Measurements from ENCODE around the gene AGBL4.

AGBL4 gene

DNA sequence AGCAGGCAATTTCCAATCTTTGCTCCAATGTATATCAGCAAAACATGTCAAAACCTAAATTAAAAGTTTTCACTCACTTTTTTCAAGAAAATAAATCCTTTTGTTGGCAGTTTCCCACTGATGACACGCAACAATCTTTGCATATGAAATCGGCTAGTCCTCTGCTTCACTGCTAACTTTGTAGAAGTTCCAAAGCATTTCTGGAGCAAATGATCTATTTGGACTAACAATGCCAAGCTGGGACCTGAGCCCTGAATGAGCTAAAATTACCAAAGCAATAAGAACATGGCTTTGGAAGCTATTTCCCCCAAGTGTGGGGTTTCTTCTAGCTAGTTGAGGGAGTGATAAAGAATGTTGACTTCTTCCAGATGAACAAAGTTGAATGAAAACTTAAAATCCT, 1252.2 kb downstream of the AGBL4 start:
- CTCF ChIA-PET = interaction anchor here (0.7 to 1.0 kb wide), 2 partner anchors 10 to 94 kb away, joined by 3 to 4 read pairs; no protein-coding TSS in a partner anchor
- Histone ChIP-seq H3K36me3 (ENCODE audit: control insufficient read depth in 2 of 2, insufficient read depth in 1 of 2, low read length in 2 of 2) (peaks cover 0 to 30% of the 10 kb centered on the region in 2 experiments; a peak in 2 of 3 replicates), H3K4me3 (ENCODE audit: low read depth, low read length) (no peak overlapping the region), H3K9me3 (ENCODE audit: control insufficient read depth, insufficient read depth, low read depth, low read length) (no peaks in the 10 kb centered on the region), H3K27ac (ENCODE audit: extremely low read depth, low read depth, low read length) (no peak overlapping the region), H3K4me1 (ENCODE audit: control insufficient read depth, insufficient read depth, low read length) (no peaks in the 10 kb centered on the region)
- TF ChIP-seq, protein P1, sequence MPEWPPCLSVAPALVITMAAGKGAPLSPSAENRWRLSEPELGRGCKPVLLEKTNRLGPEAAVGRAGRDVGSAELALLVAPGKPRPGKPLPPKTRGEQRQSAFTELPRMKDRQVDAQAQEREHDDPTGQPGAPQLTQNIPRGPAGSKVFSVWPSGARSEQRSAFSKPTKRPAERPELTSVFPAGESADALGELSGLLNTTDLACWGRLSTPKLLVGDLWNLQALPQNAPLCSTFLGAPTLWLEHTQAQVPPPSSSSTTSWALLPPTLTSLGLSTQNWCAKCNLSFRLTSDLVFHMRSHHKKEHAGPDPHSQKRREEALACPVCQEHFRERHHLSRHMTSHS (tag by site-specific recombination; IDR thresholded peaks at IDR 0.05) = no peak
- no peak for TF ChIP-seq ZNF19 (tag by site-specific recombination; IDR thresholded peaks at IDR 0.05; ENCODE audit: low read depth)
- no peak for TF ChIP-seq BCL11A (tag by site-specific recombination; IDR thresholded peaks at IDR 0.05; ENCODE audit: low read depth)
- TF ChIP-seq ZNF48 (tag by site-specific recombination; IDR thresholded peaks at IDR 0.05) = no peak
- no peak for TF ChIP-seq ZNF624 (tag by site-specific recombination; IDR thresholded peaks at IDR 0.05)
- TF ChIP-seq, protein P2, sequence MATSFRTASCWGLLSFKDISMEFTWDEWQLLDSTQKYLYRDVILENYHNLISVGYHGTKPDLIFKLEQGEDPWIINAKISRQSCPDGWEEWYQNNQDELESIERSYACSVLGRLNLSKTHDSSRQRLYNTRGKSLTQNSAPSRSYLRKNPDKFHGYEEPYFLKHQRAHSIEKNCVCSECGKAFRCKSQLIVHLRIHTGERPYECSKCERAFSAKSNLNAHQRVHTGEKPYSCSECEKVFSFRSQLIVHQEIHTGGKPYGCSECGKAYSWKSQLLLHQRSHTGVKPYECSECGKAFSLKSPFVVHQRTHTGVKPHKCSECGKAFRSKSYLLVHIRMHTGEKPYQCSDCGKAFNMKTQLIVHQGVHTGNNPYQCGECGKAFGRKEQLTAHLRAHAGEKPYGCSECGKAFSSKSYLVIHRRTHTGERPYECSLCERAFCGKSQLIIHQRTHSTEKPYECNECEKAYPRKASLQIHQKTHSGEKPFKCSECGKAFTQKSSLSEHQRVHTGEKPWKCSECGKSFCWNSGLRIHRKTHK (tag by site-specific recombination; IDR thresholded peaks at IDR 0.05) = no peak
- no peak for TF ChIP-seq ZIC2 (tag by site-specific recombination; IDR thresholded peaks at IDR 0.05)
- no peak for TF ChIP-seq ZNF174 (tag by site-specific recombination; IDR thresholded peaks at IDR 0.05)
- TF ChIP-seq ZNF791 (tag by site-specific recombination; IDR thresholded peaks at IDR 0.05) = no peak
- POLR2A ChIA-PET = no interaction called here

GRCh38 chr1:48767975-48768510, 1255.7 kb downstream of the AGBL4 start:
- H3K27ac ChIP-seq (ENCODE audit: extremely low read depth, low read depth, low read length) = no peak overlapping the region
- H3K36me3 ChIP-seq (ENCODE audit: control insufficient read depth in 2 of 2, insufficient read depth in 1 of 2, low read length in 2 of 2) = peaks cover 0 to 32% of the 10 kb centered on the region in 2 experiments; a peak in 1 of 3 replicates
- no peak overlapping the region for H3K4me3 ChIP-seq (ENCODE audit: low read depth, low read length)
- POLR2A ChIA-PET = no interaction called here
- H3K9me3 ChIP-seq (ENCODE audit: control insufficient read depth, insufficient read depth, low read depth, low read length) = no peaks in the 10 kb centered on the region
- CTCF ChIA-PET = no interaction called here
- H3K4me1 ChIP-seq (ENCODE audit: control insufficient read depth, insufficient read depth, low read length) = no peaks in the 10 kb centered on the region
- no peak for TF ChIP-seq HOXA7 (CRISPR knock-in tag; IDR thresholded peaks at IDR 0.05; ENCODE audit: borderline replicate concordance)
- TF ChIP-seq SCRT2 (tag by site-specific recombination; IDR thresholded peaks at IDR 0.05) = peak; percentile 40; the same call in 1 of the 2 replicates

DNA sequence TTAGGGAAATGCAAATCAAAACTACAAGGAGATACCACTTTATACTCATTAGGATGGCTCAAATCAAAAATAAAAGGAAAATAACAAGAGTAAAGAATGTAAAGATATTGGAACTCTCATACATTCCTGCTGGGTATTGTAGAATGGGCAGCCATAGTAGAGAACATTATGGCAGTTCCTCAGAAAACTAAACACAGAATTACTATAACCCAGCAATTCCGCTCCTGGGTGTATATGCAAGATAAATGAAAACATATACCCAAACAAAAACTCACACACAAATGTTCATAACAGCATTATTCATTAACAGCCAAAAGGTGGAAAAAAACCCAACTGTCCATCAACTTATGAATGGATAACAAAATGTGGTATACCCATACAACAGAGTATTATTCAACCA, 1258.4 kb downstream of the AGBL4 start:
- Histone ChIP-seq H3K9me3 (ENCODE audit: control insufficient read depth, insufficient read depth, low read depth, low read length) (no peaks in the 10 kb centered on the region), H3K36me3 (ENCODE audit: control insufficient read depth in 2 of 2, insufficient read depth in 1 of 2, low read length in 2 of 2) (peaks cover 0 to 23% of the 10 kb centered on the region in 2 experiments; a peak in 1 of 3 replicates), H3K4me3 (ENCODE audit: low read depth, low read length) (no peak overlapping the region), H3K27ac (ENCODE audit: extremely low read depth, low read depth, low read length) (no peak overlapping the region), H3K4me1 (ENCODE audit: control insufficient read depth, insufficient read depth, low read length) (no peaks in the 10 kb centered on the region)
- ChIA-PET POLR2A (no interaction called here), CTCF (no interaction called here)
- no peak for TF ChIP-seq ZNF138 (tag by site-specific recombination; IDR thresholded peaks at IDR 0.05; ENCODE audit: borderline replicate concordance)
- TF ChIP-seq ZNF140 (tag by site-specific recombination; IDR thresholded peaks at IDR 0.05) = peak; percentile 98
- TF ChIP-seq GFI1B (tag by site-specific recombination; IDR thresholded peaks at IDR 0.05) = no peak

DNA sequence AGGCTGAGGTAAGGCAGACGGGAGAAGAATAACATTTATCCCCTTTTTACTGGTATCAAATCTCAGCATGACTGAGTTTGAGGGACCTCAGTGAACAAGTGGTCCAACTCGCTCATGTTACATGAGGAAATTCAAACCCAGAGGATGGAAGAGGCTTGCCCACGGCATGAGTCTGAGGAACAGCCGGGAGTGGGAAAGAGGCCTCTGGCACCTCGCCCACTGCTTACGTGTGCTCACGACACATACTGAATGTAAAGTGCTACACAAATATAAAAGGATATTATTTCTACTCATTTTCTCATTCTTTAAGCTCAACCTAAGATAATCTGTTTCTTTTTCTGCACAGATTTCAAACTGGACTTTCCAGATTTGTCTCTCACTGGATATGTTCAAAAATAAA, 1261.8 kb downstream of the AGBL4 start:
- Histone ChIP-seq H3K4me3 (ENCODE audit: low read depth, low read length) (no peak overlapping the region), H3K9me3 (ENCODE audit: control insufficient read depth, insufficient read depth, low read depth, low read length) (no peaks in the 10 kb centered on the region), H3K27ac (ENCODE audit: extremely low read depth, low read depth, low read length) (no peak overlapping the region), H3K4me1 (ENCODE audit: control insufficient read depth, insufficient read depth, low read length) (no peaks in the 10 kb centered on the region), H3K36me3 (ENCODE audit: control insufficient read depth in 2 of 2, insufficient read depth in 1 of 2, low read length in 2 of 2) (peaks cover 4 to 43% of the 10 kb centered on the region in 2 experiments; a peak in 2 of 3 replicates)
- CTCF ChIA-PET = interaction anchor here (0.5 kb wide), 1 partner anchor 10 kb away, joined by 3 read pairs; no protein-coding TSS in a partner anchor
- POLR2A ChIA-PET = no interaction called here
- TF ChIP-seq ZBTB21 (tag by site-specific recombination; IDR thresholded peaks at IDR 0.05) (no peak), SALL2 (tag by site-specific recombination; IDR thresholded peaks at IDR 0.05; ENCODE audit: borderline replicate concordance) (no peak), KLF16 (tag by site-specific recombination; IDR thresholded peaks at IDR 0.05) (no peak), ZNF514 (tag by site-specific recombination; IDR thresholded peaks at IDR 0.05) (no peak), ZNF174 (tag by site-specific recombination; IDR thresholded peaks at IDR 0.05) (no peak), ZFHX2 (tag by site-specific recombination; conservative IDR thresholded peaks at IDR 0.05) (no peak), GLIS2 (tag by site-specific recombination; IDR thresholded peaks at IDR 0.05) (no peak), ZNF169 (tag by site-specific recombination; IDR thresholded peaks at IDR 0.05) (no peak), ZSCAN30 (tag by site-specific recombination; IDR thresholded peaks at IDR 0.05) (no peak), ZNF24 (tag by site-specific recombination; IDR thresholded peaks at IDR 0.05) (no peak), ZNF621 (tag by site-specific recombination; IDR thresholded peaks at IDR 0.05) (no peak), ZNF513 (tag by site-specific recombination; IDR thresholded peaks at IDR 0.05) (no peak), ZNF626 (tag by site-specific recombination; IDR thresholded peaks at IDR 0.05) (no peak), ZNF677 (tag by site-specific recombination; IDR thresholded peaks at IDR 0.05) (no peak)

Measured in HEK293 (cell line).